OCI-LY1 (cell line): ENCODE measurements around the gene IRF2BP1.

Experiments used
- H2AFZ ChIP-seq: fragments of 200-600 bp; sonication (generic), shearing (Covaris generic); 2 replicates; pipeline ENCODE4 v1.6.0; 2014; ENCODE audit warnings: antibody characterized with exemption, mild to moderate bottlenecking, low read length
- H3F3A ChIP-seq: fragments of 200-600 bp; sonication (generic), shearing (Covaris generic); 2 replicates; pipeline ENCODE4 v1.6.0; 2014; ENCODE audit warnings: mild to moderate bottlenecking, antibody characterized with exemption, low read length, moderate library complexity; ENCODE audit not compliant: insufficient read depth
- H3K27ac ChIP-seq: fragments of 200-600 bp; sonication (generic); 2 replicates; pipeline ENCODE4 v1.5.1; 2014; ENCODE audit warnings: low read length, mixed run types, mild to moderate bottlenecking, low read depth; ENCODE audit not compliant: poor library complexity, severe bottlenecking
- H3K27me3 ChIP-seq: fragments of 200-600 bp; sonication (generic); 2 replicates; pipeline ENCODE4 v1.6.0; 2014; ENCODE audit warnings: antibody characterized with exemption, mild to moderate bottlenecking, low read length, moderate library complexity; ENCODE audit not compliant: insufficient read depth
- H3K36me3 ChIP-seq: fragments of 200-600 bp; sonication (generic); 2 replicates; pipeline ENCODE4 v1.6.1; 2014; ENCODE audit warnings: mild to moderate bottlenecking, antibody characterized with exemption, low read length, moderate library complexity, mixed read lengths; ENCODE audit not compliant: insufficient read depth
- H3K4me1 ChIP-seq: fragments of 200-600 bp; sonication (generic); 2 replicates; pipeline ENCODE4 v1.5.1; 2014; ENCODE audit warnings: mild to moderate bottlenecking, low read length, moderate library complexity; ENCODE audit not compliant: insufficient read depth, severe bottlenecking
- H3K4me2 ChIP-seq: fragments of 200-600 bp; sonication (generic), shearing (Covaris generic); 2 replicates; pipeline ENCODE4 v1.6.1; 2014; ENCODE audit warnings: low read length
- H3K4me3 ChIP-seq: fragments of 200-600 bp; sonication (generic); 2 replicates; pipeline ENCODE4 v1.5.1; 2014; ENCODE audit warnings: low read length, low read depth, mild to moderate bottlenecking, mixed read lengths; ENCODE audit not compliant: poor library complexity, severe bottlenecking
- H3K79me2 ChIP-seq: fragments of 200-600 bp; shearing (Covaris generic); 2 replicates; pipeline ENCODE4 v1.6.1; 2016; ENCODE audit warnings: mixed run types, low read length, mixed read lengths; ENCODE audit not compliant: insufficient read depth
- H3K9ac ChIP-seq: fragments of 200-600 bp; sonication (generic), shearing (Covaris generic); 2 replicates; pipeline ENCODE4 v1.6.1; 2014; ENCODE audit warnings: mild to moderate bottlenecking, low read length, mixed read lengths
- H3K9me2 ChIP-seq: fragments of 200-600 bp; sonication (generic), shearing (Covaris generic); 2 replicates; pipeline ENCODE4 v1.6.1; 2014; ENCODE audit warnings: low read depth, mild to moderate bottlenecking, low read length, mixed read lengths
- H3K9me3 ChIP-seq: fragments of 200-600 bp; shearing (Covaris generic); 2 replicates; pipeline ENCODE4 v1.6.1; 2014; ENCODE audit warnings: low read length, mixed read lengths
- H4K20me1 ChIP-seq: fragments of 200-600 bp; sonication (generic), shearing (Covaris generic); 2 replicates; pipeline ENCODE4 v1.6.0; 2016; ENCODE audit warnings: mild to moderate bottlenecking, low read length; ENCODE audit not compliant: insufficient read depth
- EZH2 ChIP-seq: fragments of 200-600 bp; sonication (generic), shearing (Covaris generic); IDR thresholded peaks from 2 replicates; pipeline ENCODE4 v1.8.0; 2017; ENCODE audit warnings: borderline replicate concordance, mixed run types, mild to moderate bottlenecking, antibody characterized with exemption, low read length, moderate library complexity, mixed read lengths
- TF ChIP-seq, protein P1 (sequence below): fragments of 200-600 bp; sonication (generic), shearing (Covaris generic); IDR thresholded peaks from 2 replicates; pipeline ENCODE4 v1.5.1; 2017; ENCODE audit warnings: mild to moderate bottlenecking, antibody characterized with exemption, low read length, moderate library complexity, mixed read lengths

IRF2BP1 gene

DNA sequence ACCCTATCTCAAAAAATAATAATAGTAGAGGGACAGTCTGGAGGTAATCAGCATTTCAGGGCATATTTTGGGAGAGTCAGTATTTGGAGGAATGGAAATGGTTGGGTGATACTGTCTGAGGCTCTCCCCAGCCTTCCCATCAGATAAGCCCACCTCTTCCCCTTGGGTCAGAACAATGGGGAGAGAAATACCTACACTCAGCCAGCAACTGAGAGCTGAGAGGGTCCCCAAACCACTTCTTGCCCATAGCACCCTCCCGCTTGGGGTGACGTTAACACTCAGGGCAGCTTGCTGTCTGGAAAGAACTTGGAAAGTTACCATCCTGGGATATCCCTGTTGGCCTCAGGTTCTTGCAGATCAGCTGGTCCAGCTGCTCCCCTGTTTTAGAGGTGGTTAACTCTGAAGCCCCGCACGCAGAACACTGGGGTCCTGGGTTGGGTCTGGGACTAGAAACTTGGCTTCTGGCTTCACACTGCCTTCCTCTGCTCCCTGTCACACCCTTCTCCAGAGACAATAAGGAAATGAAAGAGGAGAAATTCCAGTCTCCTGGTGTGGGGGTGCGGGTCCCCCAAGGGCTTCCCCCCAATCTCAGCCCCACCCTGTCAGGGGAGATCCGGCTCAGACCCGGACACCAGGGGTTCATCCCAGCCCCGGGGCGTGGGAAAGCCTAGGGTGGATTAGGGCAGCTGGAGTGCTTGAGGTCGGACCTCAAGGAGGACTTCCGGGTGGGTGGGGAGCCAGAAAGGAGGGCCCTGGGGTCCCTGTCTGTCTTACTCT, 19.4 kb downstream of the IRF2BP1 start:
- peaks cover 22% of the 10 kb centered on the region for H3K4me1 ChIP-seq
- H3K9me2 ChIP-seq, result no peaks in the 10 kb centered on the region
- no peak overlapping the region for H3K27ac ChIP-seq
- no peaks in the 10 kb centered on the region for H3K27me3 ChIP-seq
- H3K9me3 ChIP-seq, result no peaks in the 10 kb centered on the region
- peaks cover 7% of the 10 kb centered on the region; the same call in 1 of the 2 replicates for H3K79me2 ChIP-seq
- no peak overlapping the region for H3K9ac ChIP-seq
- H2AFZ ChIP-seq, result no peak overlapping the region
- no peaks in the 10 kb centered on the region for H3K36me3 ChIP-seq
- TF ChIP-seq EZH2, result no peak
- TF ChIP-seq, protein P1, sequence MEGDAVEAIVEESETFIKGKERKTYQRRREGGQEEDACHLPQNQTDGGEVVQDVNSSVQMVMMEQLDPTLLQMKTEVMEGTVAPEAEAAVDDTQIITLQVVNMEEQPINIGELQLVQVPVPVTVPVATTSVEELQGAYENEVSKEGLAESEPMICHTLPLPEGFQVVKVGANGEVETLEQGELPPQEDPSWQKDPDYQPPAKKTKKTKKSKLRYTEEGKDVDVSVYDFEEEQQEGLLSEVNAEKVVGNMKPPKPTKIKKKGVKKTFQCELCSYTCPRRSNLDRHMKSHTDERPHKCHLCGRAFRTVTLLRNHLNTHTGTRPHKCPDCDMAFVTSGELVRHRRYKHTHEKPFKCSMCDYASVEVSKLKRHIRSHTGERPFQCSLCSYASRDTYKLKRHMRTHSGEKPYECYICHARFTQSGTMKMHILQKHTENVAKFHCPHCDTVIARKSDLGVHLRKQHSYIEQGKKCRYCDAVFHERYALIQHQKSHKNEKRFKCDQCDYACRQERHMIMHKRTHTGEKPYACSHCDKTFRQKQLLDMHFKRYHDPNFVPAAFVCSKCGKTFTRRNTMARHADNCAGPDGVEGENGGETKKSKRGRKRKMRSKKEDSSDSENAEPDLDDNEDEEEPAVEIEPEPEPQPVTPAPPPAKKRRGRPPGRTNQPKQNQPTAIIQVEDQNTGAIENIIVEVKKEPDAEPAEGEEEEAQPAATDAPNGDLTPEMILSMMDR, result no peak
- no peak overlapping the region for H3K4me3 ChIP-seq
- H4K20me1 ChIP-seq, result no peaks in the 10 kb centered on the region
- H3K4me2 ChIP-seq, result no peak overlapping the region
- H3F3A ChIP-seq, result 0 out of 2 replicates have a peak, but pooled peaks cover 3% of the 10 kb centered on the region

DNA sequence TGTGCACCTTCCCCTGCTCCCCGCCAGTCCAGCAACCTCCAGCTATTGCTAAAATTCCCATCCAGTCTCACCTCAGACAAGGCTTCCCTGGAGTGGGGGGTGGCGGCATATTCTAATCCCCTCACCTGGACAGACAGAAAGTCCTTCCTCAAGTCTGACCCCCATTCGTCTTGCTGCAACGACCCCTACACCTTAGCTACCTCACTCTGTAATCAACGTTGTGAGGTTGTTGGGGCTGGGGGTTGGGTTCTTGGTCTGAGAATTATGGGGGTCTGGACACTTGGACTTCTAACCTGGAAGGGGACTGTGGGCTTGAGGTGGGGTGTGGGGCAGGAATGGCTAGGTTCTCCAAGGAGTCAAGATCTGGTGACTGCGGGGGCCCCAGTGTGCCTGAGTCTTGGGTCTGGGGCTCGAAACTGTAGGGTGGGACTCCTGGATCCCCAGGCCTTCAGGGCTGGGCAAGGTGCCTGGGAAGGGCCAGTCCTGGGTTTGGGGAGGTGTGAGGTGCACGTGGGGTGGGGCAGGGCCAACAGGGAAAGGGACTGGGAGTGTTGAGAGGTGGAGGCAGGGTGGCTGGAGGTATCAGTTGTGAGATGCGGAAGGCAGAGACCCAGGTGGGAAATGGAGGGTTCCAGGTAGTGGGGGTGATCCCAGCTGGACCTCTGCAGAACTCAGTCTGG, 20.5 kb downstream of the IRF2BP1 start:
- no peak overlapping the region for H3K9ac ChIP-seq
- H3K4me2 ChIP-seq, result no peak overlapping the region
- H3K79me2 ChIP-seq, result peaks cover 13% of the 10 kb centered on the region; the same call in 1 of the 2 replicates

DNA sequence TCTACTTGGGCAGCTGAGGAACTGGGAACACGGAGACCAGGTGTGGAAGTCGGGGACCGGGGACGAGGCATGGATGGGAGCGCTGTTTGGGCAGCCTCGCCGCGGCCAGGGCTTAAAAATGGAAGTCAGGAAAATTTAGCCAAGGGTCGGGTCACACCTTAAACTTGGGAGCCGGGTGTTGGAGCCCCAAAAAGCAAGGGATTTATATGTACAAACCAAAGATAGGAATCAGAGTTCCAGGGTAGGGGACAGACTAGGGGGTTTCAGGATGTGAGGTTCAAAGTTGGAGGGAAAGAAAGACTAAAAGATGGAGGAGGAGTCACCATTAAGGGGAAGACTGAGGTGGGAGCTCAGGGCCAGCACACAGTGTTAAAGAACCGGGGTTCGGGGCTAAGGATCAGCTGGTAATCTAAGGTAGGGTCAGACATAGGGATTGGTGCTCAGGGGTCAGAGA, 21.3 kb downstream of the IRF2BP1 start:
- Histone ChIP-seq H3K9me3 (no peaks in the 10 kb centered on the region), H3K79me2 (peaks cover 13% of the 10 kb centered on the region; the same call in 1 of the 2 replicates), H3K27me3 (no peaks in the 10 kb centered on the region), H2AFZ (no peak overlapping the region), H3K9ac (no peak overlapping the region), H3F3A (0 out of 2 replicates have a peak, but pooled peaks cover 3% of the 10 kb centered on the region), H3K27ac (no peak overlapping the region), H4K20me1 (no peaks in the 10 kb centered on the region), H3K9me2 (no peaks in the 10 kb centered on the region), H3K36me3 (peaks cover 6% of the 10 kb centered on the region), H3K4me2 (peak overlapping the region; percentile 89), H3K4me1 (peaks cover 32% of the 10 kb centered on the region), H3K4me3 (peak overlapping the region; percentile 94)
- TF ChIP-seq, protein P1, result no peak
- no peak for TF ChIP-seq EZH2

More for the DNA sequence above, 20.5 kb downstream of the IRF2BP1 start:
- Histone ChIP-seq H2AFZ (no peak overlapping the region), H3K27me3 (no peaks in the 10 kb centered on the region), H4K20me1 (no peaks in the 10 kb centered on the region), H3F3A (0 out of 2 replicates have a peak, but pooled peaks cover 3% of the 10 kb centered on the region), H3K9me3 (no peaks in the 10 kb centered on the region), H3K4me1 (peaks cover 32% of the 10 kb centered on the region), H3K36me3 (no peaks in the 10 kb centered on the region), H3K4me3 (no peak overlapping the region), H3K27ac (no peak overlapping the region), H3K9me2 (no peaks in the 10 kb centered on the region)
- no peak for TF ChIP-seq EZH2
- TF ChIP-seq, protein P1, result no peak
